Measurements from ENCODE around the gene KIF25.

The KIF25 gene

GRCh38 chr6:167997642-167998041 lies at the start of gene KIF25:
Gene KIF25 (plus strand): TSS chr6:167997671. CDS start chr6:168029586, 31,915 bp downstream.
- TF ChIP-seq JUND (IDR thresholded peaks at IDR 0.05; ENCODE audit: low read depth): no peak
- no peak for DNase-seq (ENCODE audit: low read depth in 1 of 2, low spot score in 1 of 2)
- in situ Hi-C loops (cut with HindIII; ENCODE audit: low pct_unique_long_range_greater_than_20kb, low sequenced_read_pairs): no loop called here

GRCh38 chr6:167947716-167948115 lies 49.8 kb upstream of the KIF25 start:
- no peak for DNase-seq (ENCODE audit: low read depth in 1 of 2, low spot score in 1 of 2)
- TF ChIP-seq JUND (IDR thresholded peaks at IDR 0.05; ENCODE audit: low read depth): no peak
- in situ Hi-C loops (cut with HindIII; ENCODE audit: low pct_unique_long_range_greater_than_20kb, low sequenced_read_pairs): no loop called here

- no peak for TF ChIP-seq JUND (IDR thresholded peaks at IDR 0.05; ENCODE audit: low read depth)
- in situ Hi-C loops (cut with HindIII; ENCODE audit: low pct_unique_long_range_greater_than_20kb, low sequenced_read_pairs): no loop called here
- DNase-seq (ENCODE audit: low read depth in 1 of 2, low spot score in 1 of 2): no peak
Measured at GRCh38 chr6:167948716-167949115, 48.8 kb upstream of the KIF25 start.

GRCh38 chr6:167949121-167949684 lies 48.3 kb upstream of the KIF25 start:
- no peak for TF ChIP-seq JUND (IDR thresholded peaks at IDR 0.05; ENCODE audit: low read depth)
- DNase-seq (ENCODE audit: low read depth in 1 of 2, low spot score in 1 of 2): no peak
- in situ Hi-C loops (cut with HindIII; ENCODE audit: low pct_unique_long_range_greater_than_20kb, low sequenced_read_pairs): no loop called here

GRCh38 chr6:167951781-167952511 lies 45.5 kb upstream of the KIF25 start:
- DNase-seq (ENCODE audit: low read depth in 1 of 2, low spot score in 1 of 2): no peak
- TF ChIP-seq JUND (IDR thresholded peaks at IDR 0.05; ENCODE audit: low read depth): no peak
- in situ Hi-C loops (cut with HindIII; ENCODE audit: low pct_unique_long_range_greater_than_20kb, low sequenced_read_pairs): no loop called here

GRCh38 chr6:167952512-167952859 lies 45.0 kb upstream of the KIF25 start:
- DNase-seq (ENCODE audit: low read depth in 1 of 2, low spot score in 1 of 2): no peak
- in situ Hi-C loops (cut with HindIII; ENCODE audit: low pct_unique_long_range_greater_than_20kb, low sequenced_read_pairs): no loop called here
- TF ChIP-seq JUND (IDR thresholded peaks at IDR 0.05; ENCODE audit: low read depth): no peak

- no peak for TF ChIP-seq JUND (IDR thresholded peaks at IDR 0.05; ENCODE audit: low read depth)
- in situ Hi-C loops (cut with HindIII; ENCODE audit: low pct_unique_long_range_greater_than_20kb, low sequenced_read_pairs): no loop called here
- no peak for DNase-seq (ENCODE audit: low read depth in 1 of 2, low spot score in 1 of 2)
Measured at GRCh38 chr6:167953551-167953950, 43.9 kb upstream of the KIF25 start.

GRCh38 chr6:167954151-167954550 lies 43.3 kb upstream of the KIF25 start:
- in situ Hi-C loops (cut with HindIII; ENCODE audit: low pct_unique_long_range_greater_than_20kb, low sequenced_read_pairs): no loop called here
- TF ChIP-seq JUND (IDR thresholded peaks at IDR 0.05; ENCODE audit: low read depth): no peak
- no peak for DNase-seq (ENCODE audit: low read depth in 1 of 2, low spot score in 1 of 2)

- in situ Hi-C loops (cut with HindIII; ENCODE audit: low pct_unique_long_range_greater_than_20kb, low sequenced_read_pairs): no loop called here
- no peak for TF ChIP-seq JUND (IDR thresholded peaks at IDR 0.05; ENCODE audit: low read depth)
- no peak for DNase-seq (ENCODE audit: low read depth in 1 of 2, low spot score in 1 of 2)
Measured at GRCh38 chr6:167956491-167956890, 41.0 kb upstream of the KIF25 start.

- TF ChIP-seq JUND (IDR thresholded peaks at IDR 0.05; ENCODE audit: low read depth): no peak
- no peak for DNase-seq (ENCODE audit: low read depth in 1 of 2, low spot score in 1 of 2)
- in situ Hi-C loops (cut with HindIII; ENCODE audit: low pct_unique_long_range_greater_than_20kb, low sequenced_read_pairs): no loop called here
Measured at GRCh38 chr6:167956983-167957492, 40.4 kb upstream of the KIF25 start.

- DNase-seq (ENCODE audit: low read depth in 1 of 2, low spot score in 1 of 2): no peak
- in situ Hi-C loops (cut with HindIII; ENCODE audit: low pct_unique_long_range_greater_than_20kb, low sequenced_read_pairs): no loop called here
Measured at GRCh38 chr6:167957626-167958025, 39.8 kb upstream of the KIF25 start.

GRCh38 chr6:167960579-167960978 lies 36.9 kb upstream of the KIF25 start:
- in situ Hi-C loops (cut with HindIII; ENCODE audit: low pct_unique_long_range_greater_than_20kb, low sequenced_read_pairs): no loop called here

More at GRCh38 chr6:167957626-167958025, 39.8 kb upstream of the KIF25 start:
- TF ChIP-seq JUND (IDR thresholded peaks at IDR 0.05; ENCODE audit: low read depth): no peak

GRCh38 chr6:167962711-167963110 lies 34.8 kb upstream of the KIF25 start:
- TF ChIP-seq JUND (IDR thresholded peaks at IDR 0.05; ENCODE audit: low read depth): no peak
- in situ Hi-C loops (cut with HindIII; ENCODE audit: low pct_unique_long_range_greater_than_20kb, low sequenced_read_pairs): no loop called here
- no peak for DNase-seq (ENCODE audit: low read depth in 1 of 2, low spot score in 1 of 2)

More at GRCh38 chr6:167960579-167960978, 36.9 kb upstream of the KIF25 start:
- DNase-seq (ENCODE audit: low read depth in 1 of 2, low spot score in 1 of 2): no peak
- no peak for TF ChIP-seq JUND (IDR thresholded peaks at IDR 0.05; ENCODE audit: low read depth)

Measured in T47D (cell line).